Measurements from ENCODE around the gene MKLN1. TPM values are rescaled to one million over a fixed set of nuclear protein-coding genes. Genes with fewer than 3 reads are reported as not detected.

Gene MKLN1
- polyA plus RNA-seq, 1 of the 3 experiments (the other 2 are of a cell fraction): 11.0 TPM

DNA sequence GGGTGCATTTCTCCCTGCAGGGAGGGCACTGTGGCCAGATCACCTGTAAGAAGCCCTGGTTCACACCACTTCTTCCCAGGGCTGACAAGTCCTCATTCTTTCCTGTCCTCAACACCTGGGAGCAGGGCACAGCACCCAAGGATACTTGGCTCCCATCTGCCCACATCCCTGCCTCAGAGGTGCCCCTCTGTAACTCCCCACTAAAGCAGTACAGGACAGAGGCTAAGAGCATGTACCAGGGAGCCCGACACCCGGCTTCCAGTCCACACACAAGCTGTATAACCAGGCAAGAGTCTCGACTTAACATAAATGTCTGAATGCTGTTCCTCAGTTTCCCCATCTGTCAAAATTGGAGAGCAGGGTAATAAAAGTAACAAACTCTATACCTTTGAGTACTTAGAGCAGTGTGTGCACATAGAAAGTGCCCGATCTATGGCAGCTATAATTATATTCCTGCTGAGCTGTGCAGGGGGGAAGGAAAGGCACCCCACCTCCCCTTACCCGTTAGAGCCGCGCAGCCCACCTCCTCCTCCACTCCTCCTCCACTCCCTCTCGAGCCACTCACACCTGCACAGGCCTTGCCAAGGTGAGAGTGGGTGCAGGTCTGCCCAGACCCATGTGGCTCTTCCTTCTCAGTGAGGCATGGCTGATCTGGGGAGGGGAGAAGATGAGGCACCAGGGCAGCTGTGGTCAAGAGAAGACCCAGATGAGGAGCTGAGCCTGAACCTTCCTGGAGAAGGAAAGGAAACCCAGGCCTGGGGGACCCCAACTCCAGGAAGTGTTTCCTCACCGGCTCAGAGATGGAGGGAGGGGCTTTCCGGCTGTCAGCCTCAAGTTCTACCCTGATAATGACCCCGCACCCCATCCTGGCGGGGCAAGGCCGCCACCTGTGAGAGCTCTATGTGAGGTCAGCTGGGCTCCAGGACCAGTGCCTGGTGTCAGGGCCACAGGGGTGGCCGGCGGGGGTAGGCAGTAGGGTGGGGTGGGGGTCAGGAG, 206.2 kb downstream of the MKLN1 start (continued):
- TF ChIP-seq GABPA (IDR thresholded peaks at IDR 0.05; ENCODE audit: low read depth) (no peak), RCOR1 (IDR thresholded peaks at IDR 0.05; ENCODE audit: low read length) (no peak)

DNA sequence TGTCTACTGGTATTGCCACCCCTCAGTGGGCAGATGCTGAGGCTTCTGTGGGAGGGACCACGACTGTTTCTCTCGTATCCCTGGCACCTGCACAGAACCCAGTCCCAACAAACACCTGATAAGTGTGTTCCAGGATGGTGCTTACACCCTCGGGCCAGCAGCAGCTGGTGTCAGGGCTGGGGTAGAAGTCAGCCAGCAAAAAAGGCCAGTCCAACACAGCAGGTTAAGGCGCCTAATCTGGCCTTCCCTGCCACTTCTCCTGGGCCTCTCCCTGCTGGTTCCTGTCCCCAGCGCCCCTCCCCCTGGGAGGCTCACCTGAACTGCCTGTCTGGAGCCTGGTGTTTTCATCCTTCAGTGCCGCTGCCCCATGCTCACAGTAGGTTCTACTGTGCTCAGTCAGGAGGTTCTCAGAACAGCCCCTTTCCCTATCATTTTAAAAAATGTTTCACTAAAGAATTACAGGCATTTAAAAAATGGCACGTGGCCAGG, 208.7 kb downstream of the MKLN1 start:
- no peak for DNase-seq
- peaks cover 100% of the 10 kb centered on the region for H3K79me2 ChIP-seq (ENCODE audit: insufficient read depth)
- peaks cover 91% of the 10 kb centered on the region for H4K20me1 ChIP-seq (ENCODE audit: insufficient read depth)
- WGBS (ENCODE audit: low lambda C conversion rate): 79% methylated on average over 7 of the region's 7 CpGs
- H3K9ac ChIP-seq: no peak overlapping the region
- H3K27ac ChIP-seq (ENCODE audit: low read depth in 2 of 2, low read length in 1 of 2): no peak overlapping the region
- TF ChIP-seq TCF12 (IDR thresholded peaks at IDR 0.05): no peak
- TF ChIP-seq MXI1 (IDR thresholded peaks at IDR 0.05; ENCODE audit: low read depth, low read length): no peak
- TF ChIP-seq SMC3 (IDR thresholded peaks at IDR 0.05; ENCODE audit: low read depth, low read length): no peak
- no peak for TF ChIP-seq USF1 (IDR thresholded peaks at IDR 0.05; ENCODE audit: borderline replicate concordance, low read depth)
- TF ChIP-seq RCOR1 (IDR thresholded peaks at IDR 0.05; ENCODE audit: low read length): no peak
- TF ChIP-seq MEF2A (IDR thresholded peaks at IDR 0.05; ENCODE audit: borderline replicate concordance, low read depth): no peak
- TF ChIP-seq FOXM1 (IDR thresholded peaks at IDR 0.05; ENCODE audit: low read depth): no peak
- TF ChIP-seq, protein P1, sequence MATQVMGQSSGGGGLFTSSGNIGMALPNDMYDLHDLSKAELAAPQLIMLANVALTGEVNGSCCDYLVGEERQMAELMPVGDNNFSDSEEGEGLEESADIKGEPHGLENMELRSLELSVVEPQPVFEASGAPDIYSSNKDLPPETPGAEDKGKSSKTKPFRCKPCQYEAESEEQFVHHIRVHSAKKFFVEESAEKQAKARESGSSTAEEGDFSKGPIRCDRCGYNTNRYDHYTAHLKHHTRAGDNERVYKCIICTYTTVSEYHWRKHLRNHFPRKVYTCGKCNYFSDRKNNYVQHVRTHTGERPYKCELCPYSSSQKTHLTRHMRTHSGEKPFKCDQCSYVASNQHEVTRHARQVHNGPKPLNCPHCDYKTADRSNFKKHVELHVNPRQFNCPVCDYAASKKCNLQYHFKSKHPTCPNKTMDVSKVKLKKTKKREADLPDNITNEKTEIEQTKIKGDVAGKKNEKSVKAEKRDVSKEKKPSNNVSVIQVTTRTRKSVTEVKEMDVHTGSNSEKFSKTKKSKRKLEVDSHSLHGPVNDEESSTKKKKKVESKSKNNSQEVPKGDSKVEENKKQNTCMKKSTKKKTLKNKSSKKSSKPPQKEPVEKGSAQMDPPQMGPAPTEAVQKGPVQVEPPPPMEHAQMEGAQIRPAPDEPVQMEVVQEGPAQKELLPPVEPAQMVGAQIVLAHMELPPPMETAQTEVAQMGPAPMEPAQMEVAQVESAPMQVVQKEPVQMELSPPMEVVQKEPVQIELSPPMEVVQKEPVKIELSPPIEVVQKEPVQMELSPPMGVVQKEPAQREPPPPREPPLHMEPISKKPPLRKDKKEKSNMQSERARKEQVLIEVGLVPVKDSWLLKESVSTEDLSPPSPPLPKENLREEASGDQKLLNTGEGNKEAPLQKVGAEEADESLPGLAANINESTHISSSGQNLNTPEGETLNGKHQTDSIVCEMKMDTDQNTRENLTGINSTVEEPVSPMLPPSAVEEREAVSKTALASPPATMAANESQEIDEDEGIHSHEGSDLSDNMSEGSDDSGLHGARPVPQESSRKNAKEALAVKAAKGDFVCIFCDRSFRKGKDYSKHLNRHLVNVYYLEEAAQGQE (IDR thresholded peaks at IDR 0.05; ENCODE audit: low read depth, low read length): no peak
- TF ChIP-seq NRF1 (IDR thresholded peaks at IDR 0.05; ENCODE audit: low read depth, low read length): no peak
- no peak for TF ChIP-seq RXRA (IDR thresholded peaks at IDR 0.05; ENCODE audit: borderline replicate concordance, low read depth)
- TF ChIP-seq JUND (IDR thresholded peaks at IDR 0.05): no peak
- TF ChIP-seq FOSL2 (IDR thresholded peaks at IDR 0.05; ENCODE audit: borderline replicate concordance, low read depth): no peak
- no peak for TF ChIP-seq PBX3 (IDR thresholded peaks at IDR 0.05)
- no peak for TF ChIP-seq TEAD4 (IDR thresholded peaks at IDR 0.05; ENCODE audit: borderline replicate concordance, insufficient read depth)
- no peak for TF ChIP-seq FOXJ3 (CRISPR knock-in tag; IDR thresholded peaks at IDR 0.05)
- ChIA-PET CTCF (interaction anchor here (0.7 to 7.9 kb wide), 6 partner anchors 9 to 153 kb away, joined by 3 to 50 read pairs (median 3); no protein-coding TSS in a partner anchor), POLR2A (no interaction called here)
- H3K36me3 ChIP-seq (replicated peaks in 1 of 2; ENCODE audit: control insufficient read depth in 1 of 2, insufficient read depth in 2 of 2, low read length in 1 of 2): peaks cover 0 to 19% of the 10 kb centered on the region in 2 experiments
- no peak overlapping the region for H2AFZ ChIP-seq (ENCODE audit: low read depth)
- H3K4me3 ChIP-seq (ENCODE audit: low read depth in 2 of 2, low read length in 1 of 2): no peak overlapping the region
- no peaks in the 10 kb centered on the region for H3K9me2 ChIP-seq
- H3K4me1 ChIP-seq (ENCODE audit: control insufficient read depth in 1 of 2, insufficient read depth in 2 of 2, low read depth in 1 of 2, low read length in 1 of 2): peaks cover 27 to 38% of the 10 kb centered on the region in 2 experiments; a peak in 3 of 4 replicates
- H3F3A ChIP-seq (replicated peaks; ENCODE audit: insufficient read depth): peaks cover 35% of the 10 kb centered on the region
- H3K4me2 ChIP-seq: no peak overlapping the region
- no peaks in the 10 kb centered on the region for H3K9me3 ChIP-seq
- H3K27me3 ChIP-seq (ENCODE audit: insufficient read depth): no peaks in the 10 kb centered on the region

Measured in SK-N-SH (cell line).